Natural killer cell (primary cell): ENCODE measurements around the gene SAMD4A. TPM values are rescaled to one million over a fixed set of nuclear protein-coding genes. Genes with fewer than 3 reads are reported as not detected.

ENCODE experiments used
- ATAC-seq, 3 donors: fragments of 150-1000 bp in 2 of 3; fragments of 200-7000 bp in 1 of 3; cut with Tn5 transposase; 1 replicate in 1 of 3; 2 replicates in 2 of 3; pipeline ENCODE4 v1.10.0; 2021; ENCODE audit warnings: mild to moderate bottlenecking in 2 of 3, moderate library complexity in 2 of 3
- DNase-seq, 2 donors: peaks; one replicate each; pipeline versions ENCODE4 v3.0.0 to v3.0.0-alpha.2; 2013 to 2021; ENCODE audit warnings: mixed read lengths in 1 of 2
- H3K27ac ChIP-seq: one replicate; pipeline ENCODE4 v1.5.1; 2013; ENCODE audit warnings: mild to moderate bottlenecking, low read length
- H3K27me3 ChIP-seq: one replicate; pipeline ENCODE4 v1.6.1; 2013; ENCODE audit warnings: low read length; ENCODE audit not compliant: control insufficient read depth, insufficient read depth
- H3K36me3 ChIP-seq: one replicate; pipeline ENCODE4 v1.6.1; 2013; ENCODE audit warnings: low read length; ENCODE audit not compliant: control insufficient read depth, insufficient read depth
- H3K4me1 ChIP-seq: one replicate; pipeline ENCODE4 v1.6.1; 2013; ENCODE audit warnings: low read length; ENCODE audit not compliant: control insufficient read depth, insufficient read depth
- H3K4me3 ChIP-seq: one replicate; pipeline ENCODE4 v1.5.1; 2013; ENCODE audit warnings: low read length
- H3K9me3 ChIP-seq: one replicate; pipeline ENCODE4 v1.6.1; 2013; ENCODE audit warnings: low read length; ENCODE audit not compliant: control insufficient read depth, insufficient read depth
- H3K27ac Mint-ChIP-seq, 2 donors: one replicate each; pipeline ENCODE4 v1.8.0; 2022; ENCODE audit warnings: mild to moderate bottlenecking in 2 of 2, mixed read lengths in 2 of 2, moderate library complexity in 1 of 2
- H3K27me3 Mint-ChIP-seq, 2 donors: one replicate each; pipeline ENCODE4 v1.8.0; 2022; ENCODE audit warnings: low read depth in 2 of 2, mixed read lengths in 2 of 2
- H3K36me3 Mint-ChIP-seq: one replicate; pipeline ENCODE4 v1.8.0; 2022; ENCODE audit warnings: mixed read lengths
- H3K4me1 Mint-ChIP-seq, 2 donors: one replicate each; pipeline ENCODE4 v1.8.0; 2022; ENCODE audit warnings: mixed read lengths in 2 of 2
- H3K4me3 Mint-ChIP-seq: one replicate; pipeline ENCODE4 v1.8.0; 2022; ENCODE audit warnings: mild to moderate bottlenecking, moderate library complexity, mixed read lengths
- H3K9me3 Mint-ChIP-seq, 2 donors: one replicate each; pipeline ENCODE4 v1.8.0; 2022; ENCODE audit warnings: mixed read lengths in 2 of 2
- CTCF ChIP-seq: fragments of 200-600 bp; IDR thresholded peaks from one replicate; pipeline ENCODE4 v1.8.0; 2022; ENCODE audit warnings: antibody characterized with exemption
- WGBS: methylation state at CpG from one replicate; pipeline ENCODE4 v1.1.7; 2013; ENCODE audit warnings: missing lambda C conversion rate; ENCODE audit not compliant: insufficient coverage; 5-methylcytosine and 5-hydroxymethylcytosine counted together
- intact Hi-C: fragments of 100-400 bp; cut with micrococcal nuclease; formaldehyde crosslinking; loops from one replicate; pipeline ENCODE4 v1.14.2; 2022
- total RNA-seq, 4 donors: library from RNA; stranded (reverse); fragments of 120-200 nt in 1 of 4; gene quantifications; one replicate each; pipeline versions ENCODE4 v1.2.3 to v1.2.4, GENCODE V29; 2013 to 2022

Gene SAMD4A
- total RNA-seq, 3 donors from 2014 or later (not counting 1 experiment from before 2014, with no cell fraction given): 0.70 to 1.6 (median 1.4) TPM

GRCh38 chr14:54535126-54535525 lies 31.8 kb upstream of the SAMD4A start:
- no peaks in the 10 kb centered on the region for H3K4me1 ChIP-seq
- no peaks in the 10 kb centered on the region for H3K9me3 ChIP-seq
- DNase-seq (no peak), ATAC-seq (no peak)
- Mint-ChIP-seq H3K27ac (no peak overlapping the region), H3K4me3 (no peak overlapping the region), H3K4me1 (no peaks in the 10 kb centered on the region), H3K27me3 (no peaks in the 10 kb centered on the region), H3K9me3 (no peaks in the 10 kb centered on the region), H3K36me3 (peaks cover 8% of the 10 kb centered on the region)
- no peak overlapping the region for H3K4me3 ChIP-seq
- no peaks in the 10 kb centered on the region for H3K27me3 ChIP-seq
- 86% methylated on average over 1 of the region's 1 CpG for WGBS
- TF ChIP-seq CTCF: no peak
- peaks cover 22% of the 10 kb centered on the region for H3K36me3 ChIP-seq
- intact Hi-C loops: no loop called here
- no peak overlapping the region for H3K27ac ChIP-seq

- intact Hi-C loops: no loop called here
- TF ChIP-seq CTCF: no peak
- Mint-ChIP-seq H3K27me3 (no peaks in the 10 kb centered on the region), H3K4me1 (no peaks in the 10 kb centered on the region), H3K9me3 (no peaks in the 10 kb centered on the region), H3K4me3 (no peak overlapping the region), H3K27ac (no peak overlapping the region), H3K36me3 (peaks cover 8% of the 10 kb centered on the region)
- no peak overlapping the region for H3K4me3 ChIP-seq
- no peaks in the 10 kb centered on the region for H3K9me3 ChIP-seq
- no peak for DNase-seq
- no peaks in the 10 kb centered on the region for H3K4me1 ChIP-seq
- no peaks in the 10 kb centered on the region for H3K27me3 ChIP-seq
- H3K36me3 ChIP-seq: peaks cover 22% of the 10 kb centered on the region
- no peak for ATAC-seq
- no peak overlapping the region for H3K27ac ChIP-seq
- 68% methylated on average over 2 of the region's 2 CpGs for WGBS
Measured at GRCh38 chr14:54535646-54536045, 31.3 kb upstream of the SAMD4A start.

GRCh38 chr14:54537651-54538050 lies 29.3 kb upstream of the SAMD4A start:
- ATAC-seq (no peak), DNase-seq (no peak)
- no peaks in the 10 kb centered on the region for H3K9me3 ChIP-seq
- H3K36me3 Mint-ChIP-seq: peaks cover 8% of the 10 kb centered on the region
- no peaks in the 10 kb centered on the region for H3K4me1 Mint-ChIP-seq
- intact Hi-C loops: no loop called here
- H3K4me3 Mint-ChIP-seq: no peak overlapping the region
- no peaks in the 10 kb centered on the region for H3K4me1 ChIP-seq
- H3K27me3 ChIP-seq: no peaks in the 10 kb centered on the region
- TF ChIP-seq CTCF: no peak
- no peak overlapping the region for H3K27ac ChIP-seq
- H3K4me3 ChIP-seq: no peak overlapping the region
- H3K36me3 ChIP-seq: peaks cover 14% of the 10 kb centered on the region
- H3K27ac Mint-ChIP-seq: no peak overlapping the region
- no peaks in the 10 kb centered on the region for H3K9me3 Mint-ChIP-seq
- H3K27me3 Mint-ChIP-seq: no peaks in the 10 kb centered on the region
- WGBS: no CpG with 5 or more reads among the region's 2 CpGs

DNA sequence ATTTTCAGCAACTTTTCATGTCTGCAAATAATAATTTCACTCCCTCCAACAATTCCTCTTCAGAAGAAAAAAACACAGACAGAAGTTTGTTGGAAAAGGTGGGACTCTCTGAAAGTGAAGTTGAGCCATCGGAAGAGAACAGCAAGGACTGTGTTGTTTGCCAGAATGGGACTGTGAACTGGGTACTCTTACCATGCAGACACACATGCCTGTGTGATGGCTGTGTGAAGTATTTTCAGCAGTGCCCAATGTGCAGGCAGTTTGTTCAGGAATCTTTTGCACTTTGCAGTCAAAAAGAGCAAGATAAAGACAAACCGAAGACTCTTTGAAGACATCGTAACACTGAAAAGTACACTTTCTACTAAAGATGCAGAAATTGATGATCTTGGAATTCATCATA lies 28.9 kb upstream of the SAMD4A start:
- Mint-ChIP-seq H3K36me3 (peaks cover 8% of the 10 kb centered on the region), H3K27me3 (no peaks in the 10 kb centered on the region), H3K4me1 (no peaks in the 10 kb centered on the region), H3K9me3 (no peaks in the 10 kb centered on the region), H3K27ac (no peak overlapping the region), H3K4me3 (no peak overlapping the region)
- Histone ChIP-seq H3K9me3 (no peaks in the 10 kb centered on the region), H3K27me3 (no peaks in the 10 kb centered on the region), H3K36me3 (peaks cover 14% of the 10 kb centered on the region), H3K4me3 (no peak overlapping the region), H3K27ac (no peak overlapping the region), H3K4me1 (no peaks in the 10 kb centered on the region)
- WGBS: 98% methylated on average over 3 of the region's 3 CpGs
- no peak for TF ChIP-seq CTCF
- no peak for DNase-seq
- intact Hi-C loops: no loop called here
- no peak for ATAC-seq
